Ramos (cell line): ENCODE data around the gene FAR1.
"Not testable (repeated sequence)": the region's sequence is repeated elsewhere in the genome, so short reads cannot be mapped to it uniquely, and the experiment has no call there.

ENCODE experiments used
- in situ Hi-C: fragments of 300-500 bp; cut with MboI; formaldehyde crosslinking; loops from one replicate; pipeline ENCODE4 v1.14.3; 2022; ENCODE audit warnings: low sequenced_read_pairs; ENCODE audit not compliant: unreplicated experiment

FAR1 gene

DNA sequence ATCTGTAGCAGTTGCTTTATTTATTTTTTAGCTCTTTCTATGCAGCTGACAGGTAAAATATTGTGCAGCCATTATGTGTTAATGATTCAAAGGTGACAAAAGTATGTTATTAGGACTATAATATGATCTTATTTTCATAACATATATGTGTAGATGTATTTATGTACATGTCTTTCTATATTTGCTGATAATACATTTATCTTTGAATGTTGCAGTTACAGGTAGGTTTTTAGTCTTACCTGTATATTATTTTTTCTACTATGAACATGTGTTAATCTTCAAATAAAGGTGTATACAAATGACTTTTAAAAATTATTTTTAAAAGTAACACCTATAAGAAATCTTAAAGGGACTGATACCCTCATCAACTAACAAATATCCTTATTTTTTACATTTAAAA, 33.6 kb downstream of the FAR1 start:
- in situ Hi-C loops: no loop called here

DNA sequence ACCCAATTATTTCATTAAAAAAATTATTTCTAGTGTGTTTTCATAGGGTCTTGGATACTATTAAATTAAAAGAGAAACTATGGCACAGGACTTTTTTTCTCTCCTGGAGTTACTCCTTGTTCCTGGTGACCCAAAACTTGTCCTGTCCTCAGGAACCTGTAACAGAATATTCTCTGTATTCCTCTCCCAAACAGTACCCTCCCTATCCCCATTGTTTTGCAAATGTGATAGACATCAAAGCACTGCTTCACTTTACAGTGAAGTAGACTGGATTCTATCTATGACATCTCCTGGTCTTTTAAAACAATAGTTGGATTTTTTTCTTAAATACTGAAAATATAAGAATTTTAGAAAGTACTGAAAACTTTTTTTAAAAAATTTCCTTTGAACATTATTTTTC, 37.2 kb downstream of the FAR1 start:
- in situ Hi-C loops: no loop called here

DNA sequence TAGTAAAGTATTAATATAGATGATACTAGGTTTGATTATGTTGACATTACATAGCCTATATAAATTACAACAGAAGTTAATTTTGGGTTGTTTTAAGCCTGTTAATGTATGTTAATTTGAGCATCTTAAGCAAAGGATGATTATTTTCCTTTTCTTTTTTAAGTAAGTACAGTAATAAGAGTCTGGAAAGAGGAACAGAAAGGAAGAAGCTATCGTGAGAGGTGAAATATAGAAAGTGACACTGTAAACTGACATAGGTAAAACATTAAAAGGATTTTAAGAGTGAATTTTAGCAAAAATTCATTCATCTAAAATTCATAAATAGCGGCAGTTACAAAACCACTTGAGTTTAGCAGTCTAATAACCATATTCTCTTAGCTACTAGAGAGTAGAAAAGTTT, 45.5 kb downstream of the FAR1 start:
- in situ Hi-C loops: no loop called here

DNA sequence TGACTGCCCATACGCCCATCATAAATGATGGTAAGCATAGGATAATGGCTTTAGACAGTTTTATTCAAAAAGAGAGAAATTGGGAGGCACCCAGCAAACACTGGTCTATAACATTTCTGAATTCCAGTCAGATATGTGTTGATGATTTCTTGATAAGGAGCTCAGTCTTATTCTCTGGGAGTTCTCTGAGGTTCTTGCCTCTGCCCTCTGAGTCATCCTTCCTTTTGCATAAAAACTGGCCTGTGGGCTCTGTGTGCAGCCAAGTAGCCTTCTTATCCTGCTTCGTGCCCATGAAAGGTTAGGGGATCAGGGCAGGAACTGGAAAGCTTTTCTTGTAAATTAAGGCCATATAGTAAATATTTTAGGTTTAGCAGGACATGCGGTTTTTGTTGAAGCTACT, 48.9 kb downstream of the FAR1 start:
- in situ Hi-C loops: no loop called here

DNA sequence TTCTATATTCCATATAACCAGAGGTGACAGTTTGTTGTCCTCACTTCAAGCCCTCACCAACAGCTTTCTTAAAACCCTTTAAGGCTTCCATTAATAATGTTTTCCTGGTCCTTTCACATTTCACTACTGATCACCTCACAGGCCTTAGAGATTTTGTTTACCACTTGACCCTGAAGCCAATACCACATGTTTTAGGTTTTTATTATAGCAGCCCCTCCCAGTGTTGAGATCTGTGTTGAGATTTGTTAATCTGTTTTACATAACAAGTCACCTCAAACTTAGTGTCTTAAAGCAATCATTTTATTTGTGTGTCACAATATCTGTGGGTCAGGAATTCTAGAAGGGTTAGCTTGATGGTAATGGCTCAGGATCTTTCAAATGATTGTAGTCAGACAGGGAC, 49.9 kb downstream of the FAR1 start:
- in situ Hi-C loops: no loop called here

DNA sequence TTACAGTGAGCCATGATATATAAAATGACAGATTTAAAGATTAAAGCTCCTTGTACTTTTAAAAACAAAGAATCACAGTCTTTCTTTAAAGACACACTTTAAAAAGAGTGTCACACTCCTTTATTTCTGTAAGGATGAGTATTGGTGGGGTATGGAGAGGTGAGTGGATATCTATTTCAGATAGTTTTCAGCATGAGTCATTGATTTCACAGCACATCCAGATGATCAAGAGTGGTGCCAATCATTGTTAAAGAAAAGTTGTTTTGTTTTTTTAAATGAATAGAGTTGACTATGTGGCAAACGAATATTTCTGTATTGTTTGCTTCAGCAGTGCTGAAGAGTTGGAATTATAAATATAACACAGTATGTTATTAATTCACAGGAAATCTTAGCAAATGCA, 52.5 kb downstream of the FAR1 start:
- in situ Hi-C loops: no loop called here

DNA sequence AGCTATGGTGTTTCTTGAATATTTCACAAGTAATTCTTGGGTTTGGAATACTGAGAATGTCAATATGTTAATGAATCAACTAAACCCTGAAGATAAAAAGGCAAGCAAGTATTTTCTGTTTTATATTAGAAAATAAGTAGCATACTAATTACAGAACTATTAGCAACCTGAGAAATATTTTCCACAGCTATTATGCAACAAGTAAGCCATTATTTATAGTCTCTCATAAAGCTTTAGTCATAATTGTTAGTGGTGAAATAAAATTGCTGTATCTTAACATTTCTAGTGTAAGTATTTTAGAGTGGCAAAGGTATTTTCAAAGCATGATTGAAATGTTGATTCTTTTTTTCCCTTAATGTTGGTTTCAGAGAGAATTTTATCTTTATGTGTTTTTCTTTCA, 53.3 kb downstream of the FAR1 start:
- in situ Hi-C loops: no loop called here

DNA sequence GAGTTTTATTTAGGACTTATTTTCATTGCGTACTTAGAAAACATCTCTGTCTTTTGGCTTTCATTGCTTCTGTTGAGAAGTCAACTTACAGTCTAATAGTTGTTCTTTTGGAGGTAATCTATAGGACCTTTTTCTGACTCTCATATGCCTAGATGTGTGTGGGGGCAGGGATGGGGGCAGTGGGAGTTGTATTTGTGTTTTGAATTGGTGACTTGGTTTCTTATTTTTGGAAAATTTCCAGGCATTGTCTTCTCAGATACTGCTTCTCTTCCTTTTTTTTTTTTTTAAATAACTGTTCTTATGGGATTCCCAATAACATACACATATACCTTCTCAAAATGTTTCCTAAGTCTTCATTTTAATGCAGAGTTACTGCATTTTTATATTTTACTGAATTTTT, 58.0 kb downstream of the FAR1 start:
- in situ Hi-C loops: no loop called here

DNA sequence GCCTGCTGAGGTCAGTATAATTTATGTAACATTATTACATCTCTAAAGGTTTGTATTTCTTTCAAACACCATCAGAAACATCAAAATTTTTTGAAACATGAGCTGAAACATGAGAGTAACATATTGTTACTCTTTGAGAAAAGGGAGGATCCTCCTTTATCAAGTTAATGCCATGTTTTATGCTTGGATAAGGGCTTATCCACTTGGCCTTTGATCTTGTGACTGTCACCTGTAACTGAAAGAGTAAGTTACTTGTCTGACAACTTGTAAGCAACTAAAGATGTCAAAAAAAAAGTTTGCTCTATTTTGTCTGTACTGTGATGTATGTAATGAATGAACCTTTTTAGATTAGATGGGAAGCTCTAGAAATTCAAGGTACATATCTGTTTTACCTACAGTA, 59.6 kb downstream of the FAR1 start:
- in situ Hi-C loops: no loop called here

DNA sequence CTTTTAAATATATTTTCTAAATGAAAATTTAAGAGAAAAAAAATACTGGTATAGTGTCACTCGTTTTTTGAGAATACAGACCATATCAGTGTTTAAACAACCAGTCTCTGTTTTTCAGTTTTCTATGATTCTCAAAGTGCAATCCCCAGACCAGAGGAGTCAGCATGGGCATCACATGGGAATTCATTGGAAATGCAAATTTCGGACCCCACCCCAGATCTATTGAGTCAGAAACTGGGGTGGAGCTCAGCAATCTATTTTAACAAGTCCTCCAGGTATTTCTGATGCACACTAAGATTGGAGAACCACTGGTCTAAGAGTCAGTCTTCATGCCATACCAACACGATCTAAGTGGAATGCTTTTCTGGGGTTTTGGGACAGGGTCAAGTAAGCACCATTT, 66.1 kb downstream of the FAR1 start:
- in situ Hi-C loops: no loop called here

DNA sequence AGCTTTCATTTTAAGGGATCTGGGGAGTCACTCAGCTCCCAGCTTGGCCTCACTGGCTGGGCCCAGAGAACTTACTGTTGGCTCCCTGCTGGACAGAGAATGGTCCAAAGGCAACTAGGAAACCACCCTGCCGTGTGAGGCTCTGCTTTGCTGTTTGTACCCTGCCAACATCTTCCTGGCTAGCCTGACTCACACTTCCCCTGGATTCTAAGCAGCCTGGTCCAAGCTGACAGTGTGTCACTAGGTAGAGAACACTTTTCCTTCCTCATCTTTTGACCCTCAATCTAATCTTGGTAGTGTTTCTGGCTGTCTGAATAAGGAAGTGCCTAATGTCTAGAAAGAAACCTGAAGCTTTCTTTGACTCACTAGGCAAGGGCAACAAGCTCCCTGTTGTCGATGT, 76.7 kb downstream of the FAR1 start:
- in situ Hi-C loops: no loop called here

DNA sequence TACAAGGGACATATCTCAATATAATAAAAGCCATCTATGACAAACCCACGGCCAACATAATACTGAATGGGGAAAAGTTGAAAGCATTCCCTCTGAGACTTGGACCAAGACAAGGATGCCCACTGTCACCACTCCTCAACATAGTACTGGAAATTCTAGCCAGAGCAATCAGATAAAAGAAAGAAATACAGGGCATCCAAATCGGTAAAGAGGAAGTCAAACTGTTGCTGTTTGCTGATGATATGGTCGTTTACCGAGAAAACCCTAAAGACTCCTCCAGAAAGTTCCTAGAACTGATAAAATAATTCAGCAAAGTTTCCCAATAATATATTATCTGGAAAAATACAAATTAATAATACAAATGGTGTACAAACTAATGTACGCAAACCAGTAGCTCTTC, 84.8 kb downstream of the FAR1 start:
- in situ Hi-C loops: not testable (repeated sequence)

DNA sequence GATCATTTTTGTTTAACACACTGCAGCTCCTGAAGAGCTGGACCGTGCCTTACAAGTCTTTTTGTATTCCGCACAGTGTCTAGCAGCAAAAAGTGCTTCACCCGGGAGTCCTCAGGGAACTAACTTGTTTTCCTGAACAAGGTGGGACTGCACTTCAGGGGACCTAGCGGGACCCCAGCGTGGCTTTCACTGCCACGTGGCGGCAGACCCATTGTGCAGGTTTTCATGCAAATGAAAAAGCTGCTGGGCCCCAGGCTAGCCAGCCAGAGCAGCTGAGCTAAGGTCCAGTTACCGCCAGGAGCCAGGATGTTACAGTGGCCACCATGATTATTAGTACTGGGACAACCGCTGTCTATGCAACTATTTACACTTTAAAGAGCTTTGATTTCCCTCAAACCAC, 90.6 kb downstream of the FAR1 start:
- in situ Hi-C loops: no loop called here

DNA sequence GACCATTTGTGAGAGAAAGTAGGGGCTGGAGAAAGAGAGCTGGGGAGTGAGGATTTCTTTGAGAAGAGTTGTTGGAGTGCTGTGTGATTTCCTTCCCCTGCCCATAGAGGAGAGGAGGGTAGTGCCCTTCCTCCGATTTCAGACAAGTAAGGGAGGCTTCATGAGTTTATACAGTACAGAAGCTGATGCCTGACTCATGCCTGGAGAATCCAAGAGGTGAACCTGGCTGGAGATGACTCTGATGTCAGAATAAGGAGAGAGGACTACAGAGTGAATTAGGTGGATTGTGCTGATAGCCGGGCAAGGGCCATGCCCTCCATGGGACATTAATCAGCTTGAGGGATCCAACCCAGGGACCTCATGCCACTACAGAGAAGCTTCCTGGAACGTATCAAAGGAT, 91.6 kb downstream of the FAR1 start:
- in situ Hi-C loops: no loop called here

DNA sequence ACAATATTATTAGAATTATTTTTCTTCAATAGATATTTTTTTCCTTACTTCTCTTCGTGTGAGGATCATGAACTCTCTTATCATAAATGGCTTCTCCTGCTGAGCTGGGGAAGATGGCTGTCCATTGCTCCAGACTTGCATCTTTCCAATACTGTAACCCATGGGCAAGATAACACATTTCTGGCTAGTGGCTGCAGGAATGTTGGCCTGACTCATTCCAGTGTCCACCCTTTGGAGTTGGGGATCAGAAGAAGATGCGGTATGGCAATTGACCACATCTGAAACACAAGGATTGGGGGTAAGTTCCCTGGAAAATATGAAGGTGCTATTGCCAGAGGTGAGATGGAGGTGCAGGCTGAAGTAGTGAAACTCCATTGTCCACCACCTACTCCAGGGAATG, 92.8 kb downstream of the FAR1 start:
- in situ Hi-C loops: no loop called here

DNA sequence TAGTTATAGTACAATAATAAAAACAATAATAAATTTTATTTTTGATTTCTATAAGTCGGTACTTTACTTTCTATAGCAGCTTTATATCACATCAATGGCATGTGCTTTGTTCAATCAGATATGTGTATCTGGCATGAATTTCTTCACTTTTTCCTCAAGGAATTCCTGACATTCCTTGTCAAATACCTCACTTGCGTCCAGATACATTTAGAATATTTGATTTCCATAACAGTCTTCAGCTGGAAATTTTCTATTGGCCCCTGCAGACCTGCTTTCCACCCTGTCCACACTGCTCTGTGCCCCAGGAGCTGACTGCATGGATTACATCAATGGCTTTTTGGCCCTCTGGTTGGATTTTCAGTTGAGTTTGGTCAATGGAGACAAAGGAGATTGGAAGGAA, 93.2 kb downstream of the FAR1 start:
- in situ Hi-C loops: no loop called here

DNA sequence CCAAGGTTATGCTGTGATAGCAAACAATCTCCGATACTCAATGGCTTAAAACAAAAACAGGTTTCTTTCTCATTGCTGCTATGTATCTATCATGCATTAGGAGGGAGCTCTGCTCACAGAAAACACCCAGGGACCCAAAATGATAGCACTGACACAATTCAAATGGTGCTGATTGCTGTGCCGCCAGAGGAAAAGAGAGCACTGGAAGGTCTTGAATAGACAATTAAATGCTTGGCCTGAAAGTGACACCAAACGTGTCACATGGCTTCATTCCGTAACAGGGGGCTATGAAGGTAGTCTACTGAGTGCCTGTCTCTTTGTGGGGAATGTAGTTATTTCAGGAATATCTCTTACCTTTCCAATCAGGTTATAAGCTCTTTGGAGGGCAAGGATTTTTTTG, 94.2 kb downstream of the FAR1 start:
- in situ Hi-C loops: no loop called here

DNA sequence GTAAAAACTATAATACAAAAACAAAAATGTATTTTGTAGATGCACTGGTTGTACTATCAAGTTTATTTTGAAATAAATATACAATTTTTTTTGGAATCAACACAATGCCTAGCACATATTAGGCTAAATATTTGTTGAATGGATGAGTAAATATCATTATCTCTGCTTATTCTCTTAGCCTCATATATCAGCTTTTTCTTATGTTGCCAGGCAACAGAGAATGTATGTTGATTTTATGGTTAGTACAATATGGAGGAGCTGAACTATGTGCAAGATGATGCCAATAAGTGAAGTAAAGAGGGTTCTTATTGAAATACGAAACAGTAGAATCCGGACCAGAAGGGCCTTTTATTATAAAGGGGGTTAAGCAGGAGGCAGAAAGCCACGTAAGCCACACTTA, 94.9 kb downstream of the FAR1 start:
- in situ Hi-C loops: no loop called here

DNA sequence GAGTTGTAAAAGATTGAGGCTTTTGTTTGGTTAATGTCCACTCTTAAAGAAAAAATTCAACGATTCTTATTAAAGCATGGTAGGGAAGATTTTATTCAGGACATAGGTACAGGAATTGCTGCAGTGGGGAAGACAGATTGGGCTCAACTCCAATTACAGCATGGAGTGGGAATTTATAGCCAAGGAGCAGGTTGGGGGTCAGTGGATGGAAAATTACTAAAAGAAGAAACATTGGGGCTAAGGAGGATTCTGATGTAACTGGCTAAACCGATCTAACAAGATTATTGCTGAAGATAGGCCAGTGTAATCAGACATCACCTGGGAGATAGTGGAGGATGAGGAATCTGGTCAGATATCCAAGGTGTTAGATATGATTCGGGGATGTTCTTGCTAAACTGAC, 97.4 kb downstream of the FAR1 start:
- in situ Hi-C loops: no loop called here

DNA sequence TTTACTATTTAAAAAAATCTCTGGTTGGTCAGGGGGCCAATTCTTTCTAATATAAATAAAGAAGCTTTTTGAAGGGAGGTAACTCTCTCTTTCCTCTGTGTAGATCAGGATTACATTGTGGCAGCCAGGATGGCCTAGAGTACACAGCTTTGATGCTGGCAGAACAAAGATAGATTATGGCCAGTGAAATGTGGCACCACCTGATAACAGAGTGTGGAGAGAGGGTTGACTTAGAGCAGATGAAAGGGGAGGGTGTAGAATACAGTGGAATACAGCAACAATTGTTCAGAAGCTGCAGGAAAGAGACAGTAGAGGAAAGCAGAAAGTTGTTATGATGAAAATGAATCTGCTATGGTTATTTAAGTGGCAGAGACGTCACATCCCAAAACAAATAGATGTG, 99.0 kb downstream of the FAR1 start:
- in situ Hi-C loops: no loop called here

DNA sequence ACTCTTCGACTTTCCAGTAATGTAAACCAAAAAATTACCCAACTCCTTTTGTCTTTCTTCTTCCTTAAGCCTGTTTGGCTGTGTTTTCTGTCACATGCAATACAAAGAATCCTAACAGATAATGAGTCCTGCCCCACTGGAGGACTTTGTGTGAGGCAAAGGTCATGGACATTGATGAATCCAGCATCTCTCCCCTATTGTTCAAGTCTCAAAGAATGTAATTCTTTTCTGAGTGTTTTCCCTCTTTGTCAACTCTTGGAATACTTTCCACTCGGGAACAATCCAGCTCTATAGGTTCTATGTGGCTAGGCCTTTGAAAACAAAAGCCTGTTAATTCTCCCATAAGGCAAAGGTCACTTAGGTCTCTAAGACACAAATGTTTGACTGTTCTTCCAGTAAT, 100.7 kb downstream of the FAR1 start:
- in situ Hi-C loops: no loop called here

DNA sequence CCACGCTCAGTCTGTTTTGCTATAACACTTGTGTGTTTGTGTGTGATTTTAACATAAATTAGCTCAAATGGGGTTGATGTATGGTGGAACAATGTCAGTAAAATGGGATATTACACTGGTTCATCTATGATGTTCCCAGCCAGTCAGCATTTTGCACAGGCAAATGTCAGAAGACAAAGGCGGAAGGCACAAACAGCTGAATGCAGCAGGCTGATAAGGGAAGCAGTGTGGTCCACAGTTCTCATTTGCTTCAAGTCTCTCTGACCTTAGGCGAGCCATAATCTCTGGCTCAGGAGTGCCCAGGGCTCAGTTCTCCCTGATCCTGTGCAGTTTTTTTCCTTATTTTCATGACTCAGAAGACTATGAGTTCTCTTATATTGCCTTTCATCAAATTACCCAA, 102.7 kb downstream of the FAR1 start:
- in situ Hi-C loops: loop anchor here (10.0 kb wide), 1 partner anchor 374 kb away; no protein-coding TSS in a partner anchor
